GM18873 (cell line): ENCODE data around the gene PDE2A.
"Not testable (repeated sequence)": the region's sequence is repeated elsewhere in the genome, so short reads cannot be mapped to it uniquely, and the experiment has no call there.

Experiments used
- ATAC-seq: cut with Tn5 transposase; IDR thresholded peaks from one replicate; pipeline ENCODE4 v1.9.1; 2021; ENCODE audit warnings: mild to moderate bottlenecking, moderate library complexity, moderate number of reproducible peaks; ENCODE audit not compliant: unreplicated experiment, low FRiP score

Gene PDE2A

GRCh38 chr11:72569966-72570892, 104.0 kb downstream of the PDE2A start:
- ATAC-seq: no peak

- ATAC-seq: no peak
Measured at GRCh38 chr11:72568861-72569260, 105.4 kb downstream of the PDE2A start.

GRCh38 chr11:72562431-72562830, 111.8 kb downstream of the PDE2A start:
- no peak for ATAC-seq

- no peak for ATAC-seq
Measured at GRCh38 chr11:72561856-72562255, 112.4 kb downstream of the PDE2A start.

GRCh38 chr11:72560864-72561263, 113.4 kb downstream of the PDE2A start:
- not testable (repeated sequence) for ATAC-seq

GRCh38 chr11:72556433-72556832, 117.8 kb downstream of the PDE2A start:
- no peak for ATAC-seq

GRCh38 chr11:72555014-72555522, 119.2 kb downstream of the PDE2A start:
- ATAC-seq: not testable (repeated sequence)

GRCh38 chr11:72553706-72554105, 120.5 kb downstream of the PDE2A start:
- ATAC-seq: no peak

GRCh38 chr11:72552399-72552910, 121.8 kb downstream of the PDE2A start:
- no peak for ATAC-seq

GRCh38 chr11:72551571-72551970, 122.7 kb downstream of the PDE2A start:
- ATAC-seq: no peak

- ATAC-seq: no peak
Measured at GRCh38 chr11:72548463-72548862, 125.8 kb downstream of the PDE2A start.

GRCh38 chr11:72546866-72547265, 127.4 kb downstream of the PDE2A start:
- no peak for ATAC-seq

- no peak for ATAC-seq
Measured at GRCh38 chr11:72544589-72544988, 129.6 kb downstream of the PDE2A start.

- no peak for ATAC-seq
Measured at GRCh38 chr11:72543849-72544542, 130.2 kb downstream of the PDE2A start.

GRCh38 chr11:72541257-72541974, 132.8 kb downstream of the PDE2A start:
- ATAC-seq: no peak

- ATAC-seq: no peak
Measured at GRCh38 chr11:72537051-72537450, 137.2 kb downstream of the PDE2A start.

GRCh38 chr11:72535194-72535547, 139.1 kb downstream of the PDE2A start:
- no peak for ATAC-seq

GRCh38 chr11:72534371-72535193, 139.6 kb downstream of the PDE2A start:
- ATAC-seq: no peak

GRCh38 chr11:72529068-72529467, 145.2 kb downstream of the PDE2A start:
- ATAC-seq: no peak

GRCh38 chr11:72528121-72528520, 146.1 kb downstream of the PDE2A start:
- ATAC-seq: no peak
